GM23338 (cell line): ENCODE data around the gene USPL1. TPM values are rescaled to one million over a fixed set of nuclear protein-coding genes. Genes with fewer than 3 reads are reported as not detected.

ENCODE experiments used
- ATAC-seq: fragments of 200-7000 bp; cut with Tn5 transposase; 3 replicates; pipeline ENCODE4 v1.9.1; 2020
- DNase-seq: peaks from one replicate; pipeline ENCODE4 v3.0.0-alpha.2; 2015; ENCODE audit warnings: low spot score
- H2AFZ ChIP-seq: fragments of 200-600 bp; sonication (generic); 2 replicates; pipeline ENCODE4 v1.8.0; 2016; ENCODE audit warnings: antibody characterized with exemption, mild to moderate bottlenecking, moderate library complexity
- H3F3A ChIP-seq: fragments of 200-600 bp; sonication (generic); replicated peaks from 2 replicates; pipeline ENCODE4 v1.8.0; 2017; ENCODE audit warnings: antibody characterized with exemption, mixed run types, low read depth
- H3K27ac ChIP-seq: fragments of 200-600 bp; sonication (generic); 2 replicates; pipeline ENCODE4 v1.6.1; 2016; ENCODE audit warnings: low read depth
- H3K27me3 ChIP-seq: fragments of 200-600 bp; sonication (generic); 2 replicates; pipeline ENCODE4 v1.8.0; 2016; ENCODE audit warnings: mild to moderate bottlenecking, mixed run types, moderate library complexity; ENCODE audit not compliant: insufficient read depth
- H3K36me3 ChIP-seq: fragments of 200-600 bp; sonication (generic); 2 replicates; pipeline ENCODE4 v1.8.0; 2016; ENCODE audit warnings: mild to moderate bottlenecking; ENCODE audit not compliant: insufficient read depth
- H3K4me1 ChIP-seq: fragments of 200-600 bp; sonication (generic); 2 replicates; pipeline ENCODE4 v1.8.0; 2016; ENCODE audit warnings: mild to moderate bottlenecking, moderate library complexity; ENCODE audit not compliant: insufficient read depth
- H3K4me2 ChIP-seq: fragments of 200-600 bp; sonication (generic); 2 replicates; pipeline ENCODE4 v1.7.1; 2017; ENCODE audit warnings: mixed run types
- H3K4me3 ChIP-seq: fragments of 200-600 bp; sonication (generic); 2 replicates; pipeline ENCODE4 v1.6.1; 2016; ENCODE audit warnings: mixed run types
- H3K79me2 ChIP-seq: fragments of 200-600 bp; sonication (generic); replicated peaks from 2 replicates; pipeline ENCODE4 v1.8.0; 2017; ENCODE audit warnings: mild to moderate bottlenecking; ENCODE audit not compliant: insufficient read depth
- H3K9me2 ChIP-seq: fragments of 200-600 bp; sonication (generic); 2 replicates; pipeline ENCODE4 v1.8.0; 2017; ENCODE audit not compliant: insufficient read depth
- H4K20me1 ChIP-seq: fragments of 200-600 bp; sonication (generic); replicated peaks from 2 replicates; pipeline ENCODE4 v1.8.0; 2017; ENCODE audit warnings: mild to moderate bottlenecking; ENCODE audit not compliant: insufficient read depth
- H3K27ac Mint-ChIP-seq: 2 replicates; pipeline ENCODE4 v1.8.0; 2020; ENCODE audit warnings: inconsistent platforms, mild to moderate bottlenecking, moderate library complexity, mixed read lengths
- H3K27me3 Mint-ChIP-seq: 3 replicates; pipeline ENCODE4 v1.8.0; 2022; ENCODE audit warnings: low read depth, mild to moderate bottlenecking, moderate library complexity, mixed read lengths, inconsistent platforms; ENCODE audit not compliant: insufficient read depth, poor library complexity
- H3K36me3 Mint-ChIP-seq: 3 replicates; pipeline ENCODE4 v1.8.0; 2021; ENCODE audit warnings: low read depth, mild to moderate bottlenecking, inconsistent platforms, moderate library complexity, mixed read lengths
- H3K4me1 Mint-ChIP-seq: 3 replicates; pipeline ENCODE4 v1.8.0; 2020; ENCODE audit warnings: mild to moderate bottlenecking, inconsistent platforms, mixed read lengths
- H3K4me3 Mint-ChIP-seq: 3 replicates; pipeline ENCODE4 v1.8.0; 2021; ENCODE audit warnings: moderate library complexity, mild to moderate bottlenecking, inconsistent platforms, mixed read lengths
- H3K9me3 Mint-ChIP-seq: 3 replicates; pipeline ENCODE4 v1.8.0; 2020; ENCODE audit warnings: moderate library complexity, mild to moderate bottlenecking, inconsistent platforms, mixed read lengths
- CREB1 ChIP-seq: fragments of 250-450 bp; sonication (Bioruptor Pico); IDR thresholded peaks from 2 replicates; pipeline ENCODE4 v1.5.0; 2020; ENCODE audit warnings: low read depth, mild to moderate bottlenecking, moderate library complexity
- CTCF ChIP-seq, 2 experiments: fragments of 200-600 bp in 1 of 2; sonication (generic) in 1 of 2; conservative IDR thresholded peaks; 2 replicates each; pipeline versions ENCODE4 v1.5.1 to v1.6.1; 2016 to 2017; ENCODE audit warnings: antibody characterized with exemption in 2 of 2, low read depth in 2 of 2, mild to moderate bottlenecking in 2 of 2, moderate library complexity in 1 of 2
- JUNB ChIP-seq: IDR thresholded peaks from one replicate; pipeline ENCODE4 v1.6.1; 2016; ENCODE audit warnings: antibody characterized with exemption; ENCODE audit not compliant: unreplicated experiment
- NANOG ChIP-seq: IDR thresholded peaks from 2 replicates; pipeline ENCODE4 v1.6.1; 2016; ENCODE audit warnings: antibody characterized with exemption, borderline replicate concordance
- POLR2AphosphoS5 ChIP-seq: IDR thresholded peaks from 2 replicates; pipeline ENCODE4 v1.6.1; 2016; ENCODE audit warnings: antibody characterized with exemption, low read depth
- STAT1 ChIP-seq: IDR thresholded peaks from one replicate; pipeline ENCODE4 v1.6.1; 2016; ENCODE audit warnings: antibody characterized with exemption; ENCODE audit not compliant: unreplicated experiment
- polyA plus RNA-seq: library from polyadenylated mRNA; unstranded; fragments of >200 nt; fragmentation: Nextera tagmentation; extraction: Ambion mirVana; gene quantifications from 2 replicates; pipeline ENCODE4 v1.2.1, GENCODE V29; 2016
- total RNA-seq: library from RNA; depleted of rRNA; stranded (reverse); fragments of >200 nt; shearing (Covaris generic); gene quantifications from 2 replicates; pipeline ENCODE4 v1.2.3, GENCODE V29; 2014
- TF ChIP-seq, protein P1 (sequence below): fragments of 250-450 bp; sonication (Bioruptor Pico); IDR thresholded peaks from 2 replicates; pipeline ENCODE4 v1.5.0; 2020; ENCODE audit warnings: mild to moderate bottlenecking, moderate library complexity
- TF ChIP-seq, protein P2 (sequence below): IDR thresholded peaks from 2 replicates; pipeline ENCODE4 v1.6.1; 2016; ENCODE audit warnings: antibody characterized with exemption

USPL1 gene
- total and polyA plus RNA-seq, 2 experiments from 2014 or later, result 12.4 to 24.1 TPM

- no peak for ATAC-seq
These were observed 80.8 kb downstream of the USPL1 start for GRCh38 chr13:30698488-30699005.

More at GRCh38 chr13:30698488-30699005, 80.8 kb downstream of the USPL1 start:
- no peaks in the 10 kb centered on the region for H3K27me3 ChIP-seq
- no peaks in the 10 kb centered on the region for H3K36me3 Mint-ChIP-seq
- H2AFZ ChIP-seq, result no peak overlapping the region; the same call in 1 of the 2 replicates
- H3K36me3 ChIP-seq, result no peaks in the 10 kb centered on the region
- peaks cover 8% of the 10 kb centered on the region for H3K27me3 Mint-ChIP-seq
- no peaks in the 10 kb centered on the region for H3K9me3 Mint-ChIP-seq
- no peak overlapping the region for H3K4me3 Mint-ChIP-seq
- no peaks in the 10 kb centered on the region for H3K9me2 ChIP-seq
- no peak overlapping the region for H3K27ac Mint-ChIP-seq
- H4K20me1 ChIP-seq, result no peaks in the 10 kb centered on the region
- H3K4me1 ChIP-seq, result peaks cover 17% of the 10 kb centered on the region
- H3K4me2 ChIP-seq, result no peak overlapping the region
- H3K79me2 ChIP-seq, result no peaks in the 10 kb centered on the region
- H3K4me3 ChIP-seq, result no peak overlapping the region
- peaks cover 29% of the 10 kb centered on the region for H3K4me1 Mint-ChIP-seq
- H3K27ac ChIP-seq, result no peak overlapping the region
- no peak for DNase-seq
- TF ChIP-seq POLR2AphosphoS5 (no peak), CTCF (conservative IDR thresholded peaks at IDR 0.05; ENCODE audit: low read depth in 2 of 2) (no peak), NANOG (no peak), STAT1 (no peak), JUNB (no peak), CREB1 (CRISPR knock-in tag) (no peak)
- TF ChIP-seq, protein P1, sequence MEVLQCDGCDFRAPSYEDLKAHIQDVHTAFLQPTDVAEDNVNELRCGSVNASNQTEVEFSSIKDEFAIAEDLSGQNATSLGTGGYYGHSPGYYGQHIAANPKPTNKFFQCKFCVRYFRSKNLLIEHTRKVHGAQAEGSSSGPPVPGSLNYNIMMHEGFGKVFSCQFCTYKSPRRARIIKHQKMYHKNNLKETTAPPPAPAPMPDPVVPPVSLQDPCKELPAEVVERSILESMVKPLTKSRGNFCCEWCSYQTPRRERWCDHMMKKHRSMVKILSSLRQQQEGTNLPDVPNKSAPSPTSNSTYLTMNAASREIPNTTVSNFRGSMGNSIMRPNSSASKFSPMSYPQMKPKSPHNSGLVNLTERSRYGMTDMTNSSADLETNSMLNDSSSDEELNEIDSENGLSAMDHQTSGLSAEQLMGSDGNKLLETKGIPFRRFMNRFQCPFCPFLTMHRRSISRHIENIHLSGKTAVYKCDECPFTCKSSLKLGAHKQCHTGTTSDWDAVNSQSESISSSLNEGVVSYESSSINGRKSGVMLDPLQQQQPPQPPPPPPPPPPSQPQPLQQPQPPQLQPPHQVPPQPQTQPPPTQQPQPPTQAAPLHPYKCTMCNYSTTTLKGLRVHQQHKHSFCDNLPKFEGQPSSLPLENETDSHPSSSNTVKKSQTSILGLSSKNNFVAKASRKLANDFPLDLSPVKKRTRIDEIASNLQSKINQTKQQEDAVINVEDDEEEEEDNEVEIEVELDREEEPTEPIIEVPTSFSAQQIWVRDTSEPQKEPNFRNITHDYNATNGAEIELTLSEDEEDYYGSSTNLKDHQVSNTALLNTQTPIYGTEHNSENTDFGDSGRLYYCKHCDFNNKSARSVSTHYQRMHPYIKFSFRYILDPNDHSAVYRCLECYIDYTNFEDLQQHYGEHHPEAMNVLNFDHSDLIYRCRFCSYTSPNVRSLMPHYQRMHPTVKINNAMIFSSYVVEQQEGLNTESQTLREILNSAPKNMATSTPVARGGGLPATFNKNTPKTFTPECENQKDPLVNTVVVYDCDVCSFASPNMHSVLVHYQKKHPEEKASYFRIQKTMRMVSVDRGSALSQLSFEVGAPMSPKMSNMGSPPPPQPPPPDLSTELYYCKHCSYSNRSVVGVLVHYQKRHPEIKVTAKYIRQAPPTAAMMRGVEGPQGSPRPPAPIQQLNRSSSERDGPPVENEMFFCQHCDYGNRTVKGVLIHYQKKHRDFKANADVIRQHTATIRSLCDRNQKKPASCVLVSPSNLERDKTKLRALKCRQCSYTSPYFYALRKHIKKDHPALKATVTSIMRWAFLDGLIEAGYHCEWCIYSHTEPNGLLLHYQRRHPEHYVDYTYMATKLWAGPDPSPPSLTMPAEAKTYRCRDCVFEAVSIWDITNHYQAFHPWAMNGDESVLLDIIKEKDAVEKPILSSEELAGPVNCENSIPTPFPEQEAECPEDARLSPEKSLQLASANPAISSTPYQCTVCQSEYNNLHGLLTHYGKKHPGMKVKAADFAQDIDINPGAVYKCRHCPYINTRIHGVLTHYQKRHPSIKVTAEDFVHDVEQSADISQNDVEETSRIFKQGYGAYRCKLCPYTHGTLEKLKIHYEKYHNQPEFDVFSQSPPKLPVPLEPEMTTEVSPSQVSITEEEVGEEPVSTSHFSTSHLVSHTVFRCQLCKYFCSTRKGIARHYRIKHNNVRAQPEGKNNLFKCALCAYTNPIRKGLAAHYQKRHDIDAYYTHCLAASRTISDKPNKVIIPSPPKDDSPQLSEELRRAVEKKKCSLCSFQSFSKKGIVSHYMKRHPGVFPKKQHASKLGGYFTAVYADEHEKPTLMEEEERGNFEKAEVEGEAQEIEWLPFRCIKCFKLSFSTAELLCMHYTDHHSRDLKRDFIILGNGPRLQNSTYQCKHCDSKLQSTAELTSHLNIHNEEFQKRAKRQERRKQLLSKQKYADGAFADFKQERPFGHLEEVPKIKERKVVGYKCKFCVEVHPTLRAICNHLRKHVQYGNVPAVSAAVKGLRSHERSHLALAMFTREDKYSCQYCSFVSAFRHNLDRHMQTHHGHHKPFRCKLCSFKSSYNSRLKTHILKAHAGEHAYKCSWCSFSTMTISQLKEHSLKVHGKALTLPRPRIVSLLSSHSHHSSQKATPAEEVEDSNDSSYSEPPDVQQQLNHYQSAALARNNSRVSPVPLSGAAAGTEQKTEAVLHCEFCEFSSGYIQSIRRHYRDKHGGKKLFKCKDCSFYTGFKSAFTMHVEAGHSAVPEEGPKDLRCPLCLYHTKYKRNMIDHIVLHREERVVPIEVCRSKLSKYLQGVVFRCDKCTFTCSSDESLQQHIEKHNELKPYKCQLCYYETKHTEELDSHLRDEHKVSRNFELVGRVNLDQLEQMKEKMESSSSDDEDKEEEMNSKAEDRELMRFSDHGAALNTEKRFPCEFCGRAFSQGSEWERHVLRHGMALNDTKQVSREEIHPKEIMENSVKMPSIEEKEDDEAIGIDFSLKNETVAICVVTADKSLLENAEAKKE, result no peak
- TF ChIP-seq, protein P2, sequence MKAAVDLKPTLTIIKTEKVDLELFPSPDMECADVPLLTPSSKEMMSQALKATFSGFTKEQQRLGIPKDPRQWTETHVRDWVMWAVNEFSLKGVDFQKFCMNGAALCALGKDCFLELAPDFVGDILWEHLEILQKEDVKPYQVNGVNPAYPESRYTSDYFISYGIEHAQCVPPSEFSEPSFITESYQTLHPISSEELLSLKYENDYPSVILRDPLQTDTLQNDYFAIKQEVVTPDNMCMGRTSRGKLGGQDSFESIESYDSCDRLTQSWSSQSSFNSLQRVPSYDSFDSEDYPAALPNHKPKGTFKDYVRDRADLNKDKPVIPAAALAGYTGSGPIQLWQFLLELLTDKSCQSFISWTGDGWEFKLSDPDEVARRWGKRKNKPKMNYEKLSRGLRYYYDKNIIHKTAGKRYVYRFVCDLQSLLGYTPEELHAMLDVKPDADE, result no peak
- no peaks in the 10 kb centered on the region for H3F3A ChIP-seq
